MCF 10A (cell line): ENCODE data around the gene MAGED4B. TPM values are rescaled to one million over a fixed set of nuclear protein-coding genes. Genes with fewer than 3 reads are reported as not detected.

Source experiments
- BruUV-seq: library from RNA; stranded (reverse); fragments of 400-500 nt; replicated peaks from 2 replicates; lab custom pipeline; 2021; lab: Mats Ljungman, UMichigan
- CTCF ChIA-PET: fragments of 300-600 bp; sonication (Branson Sonifier 250); formaldehyde crosslinking; extraction: SDS; loops from one replicate; lab custom pipeline; 2021; ENCODE audit warnings: antibody characterized with exemption, inconsistent platforms; lab: Yijun Ruan, JAX
- POLR2A ChIA-PET: fragments of 300-600, 350-650 bp; sonication (Branson Sonifier 250); formaldehyde crosslinking; extraction: SDS; loops from one replicate; lab custom pipeline; 2020; ENCODE audit warnings: antibody characterized with exemption, inconsistent platforms; lab: Yijun Ruan, JAX
- DNase-seq: peaks from one replicate; pipeline ENCODE4 v3.0.0-alpha.2; 2018; ENCODE audit not compliant: unreplicated experiment
- H3K27ac Mint-ChIP-seq: one replicate; pipeline ENCODE4 v1.8.0; 2022; ENCODE audit warnings: mild to moderate bottlenecking, low read depth, mixed read lengths; ENCODE audit not compliant: unreplicated experiment
- H3K27me3 Mint-ChIP-seq: one replicate; pipeline ENCODE4 v1.8.0; 2022; ENCODE audit warnings: mixed read lengths; ENCODE audit not compliant: insufficient read depth, unreplicated experiment
- H3K36me3 Mint-ChIP-seq: one replicate; pipeline ENCODE4 v1.8.0; 2022; ENCODE audit warnings: mild to moderate bottlenecking, moderate library complexity, mixed read lengths; ENCODE audit not compliant: insufficient read depth, unreplicated experiment
- H3K4me1 Mint-ChIP-seq: one replicate; pipeline ENCODE4 v1.8.0; 2022; ENCODE audit warnings: mixed read lengths; ENCODE audit not compliant: insufficient read depth, unreplicated experiment
- H3K4me3 Mint-ChIP-seq: one replicate; pipeline ENCODE4 v1.8.0; 2022; ENCODE audit warnings: mild to moderate bottlenecking, moderate library complexity, mixed read lengths; ENCODE audit not compliant: unreplicated experiment
- H3K9me3 Mint-ChIP-seq: one replicate; pipeline ENCODE4 v1.8.0; 2022; ENCODE audit warnings: mixed read lengths; ENCODE audit not compliant: unreplicated experiment
- intact Hi-C: fragments of 100-400 bp; cut with micrococcal nuclease; formaldehyde crosslinking; loops from 2 replicates; pipeline ENCODE4 v1.14.1; 2022
- total RNA-seq: library from RNA; stranded (reverse); gene quantifications from 2 replicates; pipeline ENCODE4 v1.2.3, GENCODE V29; 2022
- TF ChIP-seq, protein P1 (sequence below): fragments of 200-600 bp; IDR thresholded peaks from one replicate; pipeline ENCODE4 v1.8.0; 2022; ENCODE audit warnings: antibody characterized with exemption, mild to moderate bottlenecking; ENCODE audit not compliant: unreplicated experiment

MAGED4B gene
- total RNA-seq, 1 experiment from 2014 or later = not detected

DNA sequence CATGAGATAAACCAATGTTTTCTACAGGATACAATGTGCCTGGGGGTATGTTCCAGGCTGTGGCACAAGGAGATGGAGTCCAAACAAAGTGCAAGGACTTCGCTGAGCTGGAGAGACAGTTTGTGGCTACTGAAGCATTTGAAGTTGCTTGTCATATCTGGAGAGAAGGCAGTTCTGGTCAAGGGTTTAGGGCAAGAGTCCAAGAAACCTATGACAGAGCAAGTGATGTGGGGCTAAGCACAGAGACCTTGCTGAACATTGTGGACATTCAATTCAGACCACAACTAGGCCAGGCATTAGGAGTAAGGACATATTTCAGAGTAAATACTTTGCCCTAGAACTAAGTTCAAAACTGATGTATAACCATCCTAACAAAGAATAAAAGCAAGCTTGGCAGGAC, 34.8 kb downstream of the MAGED4B start:
- BruUV-seq = no TSS peak
- Mint-ChIP-seq H3K27ac (no peak overlapping the region), H3K36me3 (no peaks in the 10 kb centered on the region), H3K4me3 (no peak overlapping the region), H3K4me1 (no peaks in the 10 kb centered on the region), H3K9me3 (peaks cover 7% of the 10 kb centered on the region), H3K27me3 (peaks cover 47% of the 10 kb centered on the region)
- TF ChIP-seq, protein P1, sequence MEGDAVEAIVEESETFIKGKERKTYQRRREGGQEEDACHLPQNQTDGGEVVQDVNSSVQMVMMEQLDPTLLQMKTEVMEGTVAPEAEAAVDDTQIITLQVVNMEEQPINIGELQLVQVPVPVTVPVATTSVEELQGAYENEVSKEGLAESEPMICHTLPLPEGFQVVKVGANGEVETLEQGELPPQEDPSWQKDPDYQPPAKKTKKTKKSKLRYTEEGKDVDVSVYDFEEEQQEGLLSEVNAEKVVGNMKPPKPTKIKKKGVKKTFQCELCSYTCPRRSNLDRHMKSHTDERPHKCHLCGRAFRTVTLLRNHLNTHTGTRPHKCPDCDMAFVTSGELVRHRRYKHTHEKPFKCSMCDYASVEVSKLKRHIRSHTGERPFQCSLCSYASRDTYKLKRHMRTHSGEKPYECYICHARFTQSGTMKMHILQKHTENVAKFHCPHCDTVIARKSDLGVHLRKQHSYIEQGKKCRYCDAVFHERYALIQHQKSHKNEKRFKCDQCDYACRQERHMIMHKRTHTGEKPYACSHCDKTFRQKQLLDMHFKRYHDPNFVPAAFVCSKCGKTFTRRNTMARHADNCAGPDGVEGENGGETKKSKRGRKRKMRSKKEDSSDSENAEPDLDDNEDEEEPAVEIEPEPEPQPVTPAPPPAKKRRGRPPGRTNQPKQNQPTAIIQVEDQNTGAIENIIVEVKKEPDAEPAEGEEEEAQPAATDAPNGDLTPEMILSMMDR = no peak
- DNase-seq = no peak
- POLR2A ChIA-PET = no interaction called here
- CTCF ChIA-PET = interaction anchor here (0.6 kb wide), 1 partner anchor 1154 kb away, joined by 5 read pairs; no protein-coding TSS in a partner anchor
- intact Hi-C loops = no loop called here

DNA sequence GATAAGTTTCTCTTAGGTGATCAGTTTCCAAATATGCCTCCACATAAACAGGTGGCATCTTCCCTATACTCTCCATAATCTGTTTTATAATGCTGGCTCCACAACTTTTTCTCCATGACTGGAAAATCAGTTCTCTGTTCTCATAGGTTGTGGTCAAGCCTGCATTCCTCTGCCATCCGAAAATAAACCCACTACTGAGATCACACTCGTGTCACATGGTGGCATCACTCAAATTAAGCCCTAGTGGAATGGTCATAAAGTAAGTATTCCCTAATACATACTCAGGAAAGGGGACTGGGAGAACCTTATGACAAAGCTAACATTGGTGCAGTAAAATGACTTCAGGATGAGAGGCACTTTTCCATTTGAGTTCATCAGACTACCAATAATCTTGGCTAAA, 37.6 kb downstream of the MAGED4B start:
- H3K9me3 Mint-ChIP-seq = peaks cover under 1% of the 10 kb centered on the region
- no peak overlapping the region for H3K4me3 Mint-ChIP-seq
- no peaks in the 10 kb centered on the region for H3K36me3 Mint-ChIP-seq
- DNase-seq = no peak
- TF ChIP-seq, protein P1 = no peak
- no peak overlapping the region for H3K27ac Mint-ChIP-seq
- BruUV-seq = no TSS peak
- H3K4me1 Mint-ChIP-seq = no peaks in the 10 kb centered on the region
- POLR2A ChIA-PET = no interaction called here
- CTCF ChIA-PET = no interaction called here
- peaks cover 30% of the 10 kb centered on the region for H3K27me3 Mint-ChIP-seq
- intact Hi-C loops = no loop called here

DNA sequence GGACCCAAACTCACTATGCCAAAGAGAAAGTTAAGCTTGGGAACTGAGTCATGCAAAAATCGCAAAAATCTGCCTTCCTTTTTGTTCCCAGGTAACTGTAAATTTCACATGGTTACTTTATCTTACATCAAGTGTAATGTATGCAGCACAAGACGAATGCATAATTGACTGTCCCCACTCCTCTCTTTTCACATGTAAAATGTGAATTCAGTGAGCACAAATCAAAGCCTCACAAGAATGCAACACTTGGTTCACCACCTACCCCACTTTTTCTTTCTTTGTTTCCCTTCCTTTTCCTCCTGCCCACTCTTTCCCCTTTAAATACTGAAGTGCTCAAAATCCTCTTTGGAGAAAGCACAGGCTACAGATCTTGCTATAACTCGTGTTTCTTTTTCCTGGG, 53.2 kb downstream of the MAGED4B start:
- CTCF ChIA-PET = no interaction called here
- TF ChIP-seq, protein P1 = no peak
- no peaks in the 10 kb centered on the region for H3K36me3 Mint-ChIP-seq
- H3K9me3 Mint-ChIP-seq = no peaks in the 10 kb centered on the region
- DNase-seq = no peak
- POLR2A ChIA-PET = no interaction called here
- no peaks in the 10 kb centered on the region for H3K4me1 Mint-ChIP-seq
- intact Hi-C loops = no loop called here
- H3K27me3 Mint-ChIP-seq = peaks cover 23% of the 10 kb centered on the region
- BruUV-seq = no TSS peak
- no peak overlapping the region for H3K27ac Mint-ChIP-seq
- no peak overlapping the region for H3K4me3 Mint-ChIP-seq

Other genes with a start within 250 kb of the MAGED4B start
- gene MAGED1, start 175.6 kb downstream of the MAGED4B start, total RNA-seq = 46.7 and 48.6 TPM in 2 replicates
- gene MAGED4, start 115.7 kb upstream of the MAGED4B start, total RNA-seq = not detected in 2 replicates